Right lung (tissue), 5 donors: ENCODE results near the gene MAP3K20. TPM values are rescaled to one million over a fixed set of nuclear protein-coding genes. Genes with fewer than 3 reads are reported as not detected.
A peak's percentile ranks its signal among the peaks of the same experiment; 100 is the strongest.

Source experiments
- DNase-seq, 2 donors: peaks; one replicate each; pipeline ENCODE4 v3.0.0-alpha.2; 2013
- polyA plus RNA-seq, 5 donors: library from polyadenylated mRNA; unstranded; fragments of 120-200 nt; gene quantifications; one replicate each; pipeline versions ENCODE4 v1.2.1 to v1.2.3, GENCODE V29; 2013; ENCODE audit warnings: inconsistent platforms in 1 of 5, low replicate concordance in 1 of 5; ENCODE audit not compliant: insufficient read length in 5 of 5, insufficient read depth in 1 of 5

The MAP3K20 gene
- polyA plus RNA-seq, 5 donors, result 42.9 to 76.5 (median 72.7) TPM

DNA sequence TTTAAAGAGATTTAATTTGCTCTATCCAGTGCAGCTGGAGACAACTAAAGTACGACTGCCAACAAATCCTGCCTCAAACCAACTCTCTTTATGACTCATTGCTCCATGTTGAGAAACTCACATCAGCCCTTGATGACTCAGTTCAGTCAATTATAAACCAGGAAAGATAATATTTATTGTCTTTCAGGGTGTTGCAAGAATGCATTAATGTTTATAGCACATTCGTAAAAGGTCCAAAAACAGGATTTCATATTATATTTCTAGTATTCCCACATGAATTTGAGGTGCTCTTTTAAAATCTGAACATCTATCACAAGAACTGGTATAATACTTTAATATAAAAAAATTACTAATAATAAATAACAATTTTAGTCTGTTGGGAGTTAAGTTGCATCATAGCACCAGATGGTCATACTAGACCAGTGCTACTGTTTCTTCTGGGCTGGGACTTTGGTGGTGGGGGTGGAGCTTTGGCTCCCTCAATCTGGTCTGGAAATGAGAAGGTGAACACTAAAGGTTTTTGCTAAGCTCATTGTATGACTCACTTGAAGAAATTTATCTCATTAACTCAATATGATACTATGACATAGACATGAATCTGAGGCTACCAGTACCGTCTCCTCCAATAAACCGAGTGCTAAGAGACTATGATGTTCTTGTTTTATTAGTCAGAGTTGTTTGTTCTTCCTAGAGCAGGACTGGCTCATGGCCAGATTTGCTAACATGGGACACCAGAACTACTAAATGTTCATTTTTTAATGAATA lies 26.6 kb upstream of the MAP3K20 start:
- DNase-seq, result no peak

DNA sequence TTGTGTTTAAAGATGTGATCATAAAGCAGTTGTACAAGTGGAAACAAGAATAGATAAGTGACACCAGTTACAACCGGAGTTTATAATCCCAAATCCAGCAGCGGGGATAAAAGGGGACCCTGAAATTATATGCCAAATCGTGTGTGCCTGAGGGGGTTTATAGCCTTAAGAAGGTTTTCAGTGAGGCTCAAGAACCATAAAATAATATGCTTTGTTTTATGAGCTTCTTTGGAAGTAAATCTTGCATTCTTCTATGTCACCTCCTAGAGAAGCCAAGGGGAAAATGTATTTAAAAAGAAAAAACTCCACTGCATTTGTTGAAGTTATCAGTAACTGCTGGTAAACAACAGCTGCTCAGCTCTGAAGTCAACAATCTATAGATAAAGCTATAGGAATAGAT lies 25.8 kb upstream of the MAP3K20 start:
- no peak for DNase-seq

DNA sequence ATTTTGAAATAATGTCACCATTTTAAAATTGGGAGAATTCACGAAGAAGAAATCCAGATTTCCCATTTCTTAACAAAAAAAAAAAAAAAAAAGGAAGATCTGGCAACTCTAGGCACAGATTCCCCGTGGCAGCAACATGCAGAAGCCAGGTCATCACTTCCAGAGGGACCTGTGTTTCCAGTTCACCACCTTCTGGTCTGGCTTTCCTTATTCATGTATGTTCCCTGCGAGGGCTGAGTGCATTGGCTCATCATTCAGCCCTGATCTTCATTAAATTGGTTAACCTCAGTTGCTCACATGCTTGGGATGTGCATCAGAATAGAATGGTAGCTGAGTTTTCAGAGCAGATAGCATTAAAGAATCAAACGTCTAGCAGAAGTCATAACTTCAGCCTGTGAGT lies 25.0 kb upstream of the MAP3K20 start:
- no peak for DNase-seq

DNA sequence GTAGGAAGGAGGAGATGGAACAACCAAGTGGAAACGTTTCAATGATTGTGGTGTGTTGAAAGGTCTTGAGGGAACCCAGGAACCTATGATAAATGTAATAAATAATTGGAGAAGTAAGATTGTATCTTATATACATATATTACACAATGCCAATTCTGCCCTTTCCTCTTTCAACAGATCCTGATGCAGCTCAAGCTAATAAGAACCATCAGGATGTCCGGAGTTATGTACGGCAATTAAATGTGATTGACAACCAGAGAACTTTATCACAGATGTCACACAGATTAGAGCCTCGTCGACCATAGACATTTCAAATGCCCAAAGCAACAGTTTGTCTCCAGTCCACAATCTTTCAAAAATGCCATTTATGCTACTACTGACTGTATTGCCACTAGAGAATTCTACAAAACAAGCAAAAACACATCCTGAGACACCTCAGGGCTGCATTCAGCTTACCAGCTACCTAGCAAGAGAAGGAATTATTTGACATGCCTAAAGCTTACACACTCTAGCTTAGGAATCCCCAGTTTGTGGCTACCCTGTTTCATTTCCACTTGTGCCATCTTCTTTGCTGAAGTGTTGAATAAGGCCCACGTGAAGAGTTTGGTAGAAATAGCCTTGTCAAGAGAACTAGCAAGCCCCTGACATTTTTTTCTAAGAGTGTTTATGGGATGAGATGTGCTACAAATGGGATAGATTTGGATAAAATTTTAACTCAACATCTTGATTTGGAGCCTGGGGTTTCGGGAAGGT lies 24.0 kb upstream of the MAP3K20 start:
- no peak for DNase-seq

DNA sequence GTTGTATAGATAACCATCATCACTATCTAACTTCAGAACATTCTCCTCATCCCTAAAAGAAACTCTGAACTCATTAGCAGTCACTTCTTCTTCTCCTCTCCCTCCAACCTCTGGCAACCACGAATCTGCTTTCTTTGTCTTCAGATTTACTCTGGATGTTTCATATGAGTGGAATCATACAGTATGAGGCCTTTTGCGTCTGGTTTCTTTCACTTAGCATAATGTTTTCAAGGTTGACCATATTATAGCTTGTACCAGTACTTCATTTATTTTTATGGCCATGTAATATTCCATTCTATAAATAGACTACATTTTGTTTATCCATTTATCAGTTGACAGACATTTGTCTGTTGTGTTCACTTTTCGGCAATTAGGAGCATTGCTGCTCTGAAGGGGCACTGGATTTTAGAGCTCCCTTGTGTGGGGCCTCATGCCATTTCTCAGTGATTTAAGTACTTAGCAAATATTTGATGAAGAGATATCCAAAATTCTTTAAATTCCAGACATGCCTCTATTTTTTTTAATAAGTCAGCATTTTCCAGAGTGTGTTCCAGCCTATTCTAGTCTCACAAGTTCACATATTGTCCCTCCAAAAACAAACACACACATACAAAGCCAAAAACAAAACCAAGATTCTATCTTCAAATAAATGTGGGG lies 22.5 kb upstream of the MAP3K20 start:
- no peak for DNase-seq

DNA sequence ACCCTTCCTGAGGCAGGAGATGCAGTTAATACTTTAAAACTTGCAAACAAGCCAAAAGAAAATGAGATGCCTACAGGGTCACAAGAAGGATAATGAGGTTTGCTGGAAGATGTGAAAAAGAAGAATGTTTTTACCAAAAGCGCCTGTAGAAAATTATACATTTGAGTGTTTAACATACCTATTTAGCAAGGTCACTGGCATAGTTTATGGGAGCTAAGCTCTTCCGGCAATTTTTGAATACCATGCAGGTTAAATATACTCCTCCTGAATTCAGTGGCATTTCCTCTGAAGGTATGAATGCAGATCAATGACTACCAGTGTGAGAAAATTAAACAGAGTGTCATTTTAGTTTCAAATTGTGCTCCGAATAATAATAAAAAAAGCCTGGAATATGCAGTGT lies 21.2 kb upstream of the MAP3K20 start:
- DNase-seq, result no peak

DNA sequence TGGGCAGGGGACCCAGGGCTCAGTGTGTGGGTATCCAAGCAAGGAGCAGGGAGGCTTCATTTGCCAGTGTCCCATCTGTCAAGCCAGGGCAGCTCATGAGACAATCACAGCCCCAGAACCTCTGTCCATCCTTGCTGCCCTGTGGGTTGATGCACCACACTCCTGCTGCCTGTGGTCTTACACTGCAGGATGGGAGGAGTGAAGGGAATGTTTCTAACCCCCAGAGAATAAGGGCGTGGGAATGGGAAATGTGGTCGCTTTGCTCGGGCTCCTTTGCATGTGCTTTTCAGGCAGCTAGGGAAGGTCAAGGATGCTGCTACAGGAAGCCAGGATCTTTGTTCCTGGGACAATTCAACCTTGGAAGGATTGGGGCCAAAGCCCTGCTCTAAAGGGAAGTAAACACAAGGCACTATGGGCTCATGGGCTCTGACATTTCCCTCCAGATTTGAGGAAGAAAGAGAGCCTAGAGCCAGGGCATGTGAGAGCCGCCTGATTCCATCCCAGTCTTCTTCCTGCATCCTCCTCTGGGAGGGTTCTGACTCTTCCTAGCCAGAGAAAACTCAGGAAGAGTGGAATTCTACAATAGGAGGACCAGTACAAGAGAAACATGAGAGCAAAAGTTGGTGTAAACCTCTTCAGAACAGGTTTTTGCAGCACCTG lies 18.8 kb upstream of the MAP3K20 start:
- no peak for DNase-seq

DNA sequence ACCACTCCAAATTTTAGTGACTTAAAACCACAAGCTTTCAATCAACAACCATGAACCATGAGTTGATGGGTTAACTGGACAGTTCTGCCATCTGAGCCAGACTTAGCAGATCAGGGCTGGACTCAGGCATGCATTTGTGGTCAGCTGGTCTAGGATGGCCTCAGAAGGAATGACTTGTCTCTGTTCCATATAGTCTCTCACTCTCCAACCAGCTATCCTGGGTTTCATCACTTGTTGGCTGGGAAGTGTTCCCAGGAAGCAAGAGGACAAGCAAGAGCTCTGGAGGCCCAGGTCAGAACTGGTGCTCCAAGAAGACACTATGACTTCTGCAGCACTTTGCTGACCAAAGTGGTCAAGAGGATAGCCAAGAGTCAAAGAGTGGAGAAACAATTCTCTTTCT lies 17.5 kb upstream of the MAP3K20 start:
- DNase-seq, result no peak

DNA sequence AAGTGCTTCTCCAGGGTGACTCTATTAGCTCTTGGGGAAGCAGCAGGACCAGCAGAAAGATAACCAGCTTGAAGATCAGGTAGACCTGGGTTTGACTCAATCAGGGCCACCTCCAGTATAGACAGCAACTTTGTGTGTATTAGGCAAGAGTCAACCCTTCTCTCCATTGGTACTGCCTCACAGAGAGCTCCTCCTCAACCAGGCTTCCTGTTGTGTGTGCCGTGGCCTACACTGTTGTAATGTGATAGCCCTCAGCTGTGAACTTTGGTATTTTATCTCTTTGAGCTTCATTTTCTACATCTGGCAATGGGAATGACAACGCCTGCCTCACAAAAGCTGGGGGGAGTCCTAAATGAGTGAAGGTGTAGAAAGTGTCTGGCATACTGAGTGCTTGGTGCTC lies 17.0 kb upstream of the MAP3K20 start:
- DNase-seq, result no peak

DNA sequence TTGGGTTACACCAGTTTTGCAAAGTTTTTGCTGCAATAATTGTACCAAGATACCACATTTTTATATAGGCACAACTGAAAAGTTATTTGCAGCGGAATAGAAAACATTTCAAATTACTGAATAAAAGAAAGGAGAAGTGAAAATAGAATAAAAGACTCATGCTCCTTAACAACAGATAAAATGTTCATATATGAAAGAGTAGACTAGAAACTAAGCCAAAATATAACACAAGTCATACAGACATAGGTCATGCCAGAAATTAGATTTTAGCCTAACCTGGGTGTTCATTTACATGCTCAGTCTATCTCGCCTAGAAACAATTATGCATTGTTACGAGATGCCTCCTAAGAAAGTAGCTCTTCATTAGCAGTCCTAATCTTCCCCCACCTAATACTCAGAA lies 16.4 kb upstream of the MAP3K20 start:
- DNase-seq, result no peak

DNA sequence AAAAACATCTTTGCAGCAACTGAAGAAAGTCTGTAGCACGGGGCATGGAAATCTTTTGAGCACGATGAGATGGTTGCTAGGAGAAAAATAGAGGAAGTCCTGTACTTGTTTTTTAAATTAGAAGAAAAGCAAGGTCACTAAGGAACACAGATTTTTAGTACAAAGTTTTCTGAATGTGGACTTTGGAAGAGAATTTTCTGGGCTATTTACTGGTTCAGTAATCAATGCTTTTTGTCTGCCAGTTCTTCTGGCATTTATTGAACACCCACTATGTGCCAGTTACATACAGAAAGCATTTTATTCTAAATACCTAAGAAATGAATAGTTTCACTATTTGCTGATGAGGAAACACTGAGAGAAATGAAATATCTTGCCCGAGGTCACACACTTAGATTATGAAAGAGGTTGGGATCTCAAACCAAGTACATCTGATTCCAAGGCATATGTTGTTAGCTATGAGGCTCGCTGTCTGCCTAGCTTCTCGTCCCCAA lies 15.6 kb upstream of the MAP3K20 start:
- DNase-seq, result no peak

DNA sequence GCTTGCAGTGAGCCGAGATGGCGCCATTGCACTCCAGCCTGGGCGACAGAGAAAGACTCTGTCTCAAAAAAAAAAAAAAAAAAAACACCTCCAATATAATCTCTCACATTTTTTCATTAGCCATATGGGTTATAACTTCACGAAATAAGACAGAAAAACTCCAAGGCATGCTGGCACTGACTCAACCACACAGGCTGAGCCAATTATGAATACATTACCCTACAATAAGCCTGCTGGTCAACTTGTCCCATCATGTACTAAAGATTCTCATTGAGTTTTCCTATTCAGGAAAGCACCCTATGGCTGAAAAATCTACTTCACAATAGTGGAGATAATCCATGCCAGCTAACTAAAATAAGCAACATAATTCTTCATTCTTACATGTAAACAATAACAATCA lies 12.8 kb upstream of the MAP3K20 start:
- peak in 1 of 2 donors; percentile 55 for DNase-seq

DNA sequence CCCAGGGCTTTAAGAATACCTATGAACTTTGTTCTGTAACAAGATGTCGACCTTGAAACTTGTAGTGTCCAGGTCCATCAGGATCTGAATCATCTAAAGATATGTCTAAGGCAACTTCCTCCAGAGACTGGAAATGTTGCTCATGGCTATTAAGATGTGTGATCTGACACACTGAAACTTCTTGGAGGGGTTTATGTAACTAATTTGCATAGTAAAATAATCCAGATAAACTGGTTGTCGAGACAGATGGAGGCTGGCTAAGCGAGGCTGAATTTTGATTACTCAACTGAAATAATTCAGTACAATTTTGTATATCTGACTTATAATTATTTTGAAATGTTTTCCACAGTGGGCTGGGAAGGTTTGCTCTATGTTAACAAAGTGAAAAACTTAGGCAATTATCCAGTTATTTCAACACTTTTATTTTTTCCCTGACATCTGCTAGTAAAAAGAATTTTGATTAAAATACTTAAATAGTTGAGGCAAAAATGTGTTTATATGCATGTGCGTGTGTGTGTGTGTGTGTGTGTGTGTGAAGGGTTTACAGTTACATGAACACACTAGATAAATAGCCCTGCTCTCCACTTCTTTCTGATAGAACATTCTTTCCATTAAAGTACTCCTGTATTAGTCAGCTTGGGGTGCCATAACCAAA lies 11.4 kb upstream of the MAP3K20 start:
- peak in 1 of 2 donors; percentile 50 for DNase-seq

DNA sequence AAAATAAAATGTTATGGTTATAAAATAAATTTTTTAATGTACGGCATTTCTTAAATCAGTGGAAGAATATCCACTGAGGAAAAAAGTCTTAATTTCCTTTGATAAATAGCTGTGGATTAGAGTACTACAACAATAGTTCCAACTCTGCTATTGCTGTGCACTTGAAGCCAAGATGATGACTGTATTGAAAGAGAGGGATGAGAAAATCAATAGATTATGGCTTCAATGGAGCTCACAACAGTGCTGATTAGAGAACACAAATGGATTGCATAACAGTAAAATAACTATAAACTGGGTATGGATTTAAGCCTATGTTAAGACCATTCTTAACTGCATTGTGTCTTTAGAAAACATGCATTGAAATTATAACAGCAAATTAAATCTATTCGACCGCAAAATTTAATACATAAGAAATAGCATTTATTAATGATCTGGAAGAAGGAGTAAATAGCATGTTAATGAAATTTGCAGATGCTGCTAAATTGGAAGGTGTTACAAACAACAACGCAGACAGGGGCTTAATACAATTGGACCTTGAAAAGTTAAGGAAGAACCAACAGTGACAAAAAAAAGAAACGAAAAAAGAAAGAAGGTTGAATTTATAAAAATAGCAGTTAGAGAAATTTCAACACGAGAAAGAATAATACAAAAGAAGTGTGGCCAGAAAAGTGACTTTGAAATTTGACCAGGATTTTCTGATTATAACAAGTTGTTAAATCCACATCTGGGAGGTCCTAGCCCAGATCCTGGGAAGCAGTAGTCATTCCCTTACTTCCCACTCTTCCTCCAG lies 8.6 kb upstream of the MAP3K20 start:
- no peak for DNase-seq

DNA sequence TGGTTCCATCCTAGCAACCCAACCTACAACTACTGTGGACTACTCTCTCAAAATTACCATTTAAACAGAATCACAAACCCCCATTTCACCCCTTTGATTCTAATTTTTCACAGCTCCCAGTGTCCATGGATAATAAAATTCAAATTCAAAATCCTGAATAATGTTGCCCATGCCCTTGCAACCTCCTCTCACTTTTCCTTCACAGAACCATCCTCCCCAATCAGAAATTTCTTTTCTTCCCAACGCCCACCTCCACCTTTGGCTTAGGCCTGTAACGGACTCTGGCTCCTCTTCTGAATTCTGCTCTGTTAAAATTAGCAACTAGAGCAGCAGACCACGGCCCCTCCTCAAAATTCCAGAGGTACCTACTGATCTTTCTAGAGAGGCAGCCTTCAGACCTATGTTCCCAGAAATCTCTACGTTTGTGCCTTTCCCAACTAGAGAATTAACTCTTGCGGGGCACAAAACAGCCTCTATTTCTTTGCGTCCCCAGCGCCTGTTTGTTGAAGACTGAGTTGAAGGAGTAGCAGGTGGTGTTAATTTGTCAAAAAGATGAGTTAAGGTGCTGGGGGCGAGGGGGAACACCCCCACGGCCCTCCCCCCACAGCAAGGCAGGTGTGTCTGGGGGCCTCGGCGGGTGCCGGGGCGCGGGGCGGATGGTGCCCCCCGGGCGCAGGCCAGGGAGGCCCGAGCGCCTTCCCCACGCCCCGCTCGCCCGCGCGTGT lies 428 bp upstream of the MAP3K20 start:
- no peak for DNase-seq

DNA sequence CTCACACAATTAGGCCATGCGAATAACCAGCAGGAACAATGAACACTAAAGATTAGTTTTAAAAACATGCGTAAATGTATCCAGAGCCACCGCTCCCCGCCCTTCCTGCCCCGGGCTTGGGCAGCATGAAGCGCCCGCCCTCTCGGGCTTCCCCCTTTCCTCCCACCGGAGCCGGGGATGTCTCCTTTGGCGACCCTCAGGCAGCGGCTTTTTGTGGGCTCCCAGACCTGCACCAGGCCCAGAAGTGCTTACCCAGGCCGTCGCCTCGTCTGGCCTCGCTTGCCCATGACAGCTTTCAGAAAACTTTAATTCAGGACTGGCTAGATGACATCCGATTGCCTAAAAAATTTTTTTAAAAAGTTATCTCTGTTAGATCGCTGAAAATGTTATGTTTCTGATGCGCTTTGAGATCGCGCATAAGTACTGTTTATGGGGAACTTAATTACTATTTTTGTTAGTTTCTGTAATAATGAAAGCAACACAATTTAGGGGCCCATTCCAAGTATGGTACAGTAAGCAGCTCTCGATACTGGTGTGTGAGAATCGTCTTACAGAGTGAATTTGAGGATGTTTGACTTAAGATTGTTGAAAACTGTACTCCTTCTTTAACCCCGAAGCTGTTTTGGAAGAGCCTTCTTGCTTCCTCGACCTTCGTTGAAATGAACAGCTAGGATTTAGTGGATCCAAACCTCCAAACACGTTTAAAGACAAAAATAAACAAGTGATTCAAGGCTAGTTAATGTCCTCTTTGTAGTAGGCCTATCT lies 1.1 kb downstream of the MAP3K20 start:
- DNase-seq, result peak; percentile 63 to 67

DNA sequence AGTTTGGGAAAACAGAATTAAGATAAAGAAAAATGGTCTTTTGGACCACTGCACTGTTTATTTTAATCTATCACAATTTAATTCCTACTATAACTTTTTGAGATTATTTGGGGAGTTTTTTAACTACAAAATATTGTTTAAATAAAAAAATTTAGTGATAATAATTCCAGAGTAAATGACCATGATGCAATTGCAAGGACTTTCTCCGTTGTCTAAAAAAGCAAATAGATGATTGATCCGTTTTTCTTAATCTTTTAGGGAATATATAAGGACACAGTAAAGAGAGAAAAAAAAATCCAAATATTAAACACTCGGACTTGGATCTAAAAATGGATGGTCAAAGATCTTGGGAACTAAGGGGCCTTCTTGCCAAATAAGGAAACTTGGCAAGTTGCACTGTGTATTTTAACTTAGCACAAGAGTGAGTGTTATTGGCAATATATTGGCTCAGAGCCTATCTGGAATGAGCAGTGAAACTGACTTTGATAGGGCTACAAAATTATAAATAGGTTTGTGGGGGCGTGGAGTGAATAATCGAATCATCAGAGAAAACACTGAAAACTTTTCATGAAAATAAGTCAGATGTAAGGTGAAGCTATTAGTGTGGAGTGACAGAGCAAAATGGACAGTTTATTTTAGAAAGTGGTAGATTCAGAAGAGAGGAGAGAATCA lies 2.0 kb downstream of the MAP3K20 start:
- DNase-seq, result peak; percentile 63 to 67

DNA sequence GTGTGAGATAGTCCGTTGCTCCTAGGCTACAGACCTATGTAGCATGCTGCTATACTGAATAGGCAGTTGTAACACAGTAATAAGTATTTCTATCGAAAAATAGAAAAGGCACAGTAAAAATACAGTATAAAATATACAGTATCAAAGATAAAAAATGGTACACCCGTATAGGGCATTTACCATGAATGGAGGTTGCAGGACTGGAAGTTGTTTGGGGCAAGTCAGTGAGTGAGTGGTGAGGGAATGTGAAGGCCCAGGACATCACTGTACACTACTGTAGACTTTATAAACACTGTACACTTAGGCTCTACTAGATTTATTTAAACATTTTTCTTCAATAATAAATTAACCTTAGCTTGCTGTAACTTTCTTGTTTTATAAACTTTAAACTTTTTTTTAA lies 3.5 kb downstream of the MAP3K20 start:
- DNase-seq, result no peak
